NCI-H1694 (cell line): ENCODE data around the gene IRS2.
A peak's percentile ranks its signal among the peaks of the same experiment; 100 is the strongest.

Experiments used
- DNase-seq: peaks from one replicate; lab custom pipeline; 2025; lab: John Stamatoyannopoulos, UW

IRS2 gene

GRCh38 chr13:109781384-109782065, 4.9 kb downstream of the IRS2 start:
- no peak for DNase-seq

GRCh38 chr13:109780845-109781383, 5.5 kb downstream of the IRS2 start:
- no peak for DNase-seq

GRCh38 chr13:109779876-109780510, 6.4 kb downstream of the IRS2 start:
- DNase-seq = no peak

GRCh38 chr13:109779074-109779473, 7.3 kb downstream of the IRS2 start:
- DNase-seq = no peak

GRCh38 chr13:109778102-109778542, 8.3 kb downstream of the IRS2 start:
- no peak for DNase-seq

GRCh38 chr13:109776575-109776974, 9.8 kb downstream of the IRS2 start:
- DNase-seq = no peak

- DNase-seq = no peak
These were observed 12.6 kb downstream of the IRS2 start for GRCh38 chr13:109773786-109774185.

- DNase-seq = no peak
These were observed 13.1 kb downstream of the IRS2 start for GRCh38 chr13:109773276-109773675.

GRCh38 chr13:109771926-109772325, 14.5 kb downstream of the IRS2 start:
- no peak for DNase-seq

- DNase-seq = no peak
These were observed 15.9 kb downstream of the IRS2 start for GRCh38 chr13:109770436-109770835.

- no peak for DNase-seq
These were observed 16.5 kb downstream of the IRS2 start for GRCh38 chr13:109769921-109770320.

- no peak for DNase-seq
These were observed 17.1 kb downstream of the IRS2 start for GRCh38 chr13:109769275-109769674.

GRCh38 chr13:109768616-109769015, 17.8 kb downstream of the IRS2 start:
- DNase-seq = no peak

GRCh38 chr13:109768176-109768575, 18.2 kb downstream of the IRS2 start:
- no peak for DNase-seq

GRCh38 chr13:109767023-109767422, 19.4 kb downstream of the IRS2 start:
- no peak for DNase-seq

GRCh38 chr13:109764470-109765291, 21.7 kb downstream of the IRS2 start:
- peak; percentile 70 for DNase-seq

GRCh38 chr13:109764045-109764444, 22.3 kb downstream of the IRS2 start:
- no peak for DNase-seq

GRCh38 chr13:109762791-109763190, 23.6 kb downstream of the IRS2 start:
- DNase-seq = no peak

GRCh38 chr13:109761695-109762094, 24.7 kb downstream of the IRS2 start:
- DNase-seq = no peak

- no peak for DNase-seq
These were observed 25.4 kb downstream of the IRS2 start for GRCh38 chr13:109760951-109761350.

- DNase-seq = no peak
These were observed 26.0 kb downstream of the IRS2 start for GRCh38 chr13:109760402-109760801.

GRCh38 chr13:109759609-109760008, 26.8 kb downstream of the IRS2 start:
- DNase-seq = no peak
